ENCODE results near the gene HOXB4.

HOXB4 gene

GRCh38 chr17:48583708-48584222 is 5.6 kb upstream of the HOXB4 start:
- no peak for DNase-seq
- peaks cover 6% of the 10 kb centered on the region for H3K4me1 ChIP-seq (ENCODE audit: low read length)
- no peak for TF ChIP-seq EZH2phosphoT487 (IDR thresholded peaks at IDR 0.05; ENCODE audit: low read length)
- TF ChIP-seq EZH2 (optimal IDR thresholded peaks at IDR 0.05; ENCODE audit: low read depth, low read length) = no peak
- no peak for TF ChIP-seq CTCF (IDR thresholded peaks at IDR 0.05; ENCODE audit: low read length)
- H4K20me1 ChIP-seq (ENCODE audit: insufficient read depth, low read length) = no peaks in the 10 kb centered on the region
- peaks cover 9% of the 10 kb centered on the region; the same call in 1 of the 2 replicates for H3K27me3 ChIP-seq (replicated peaks; ENCODE audit: insufficient read depth, low read length)
- no peak overlapping the region for H3K4me3 ChIP-seq (ENCODE audit: low read length)
- H3K9me3 ChIP-seq (replicated peaks; ENCODE audit: insufficient read depth, low read length) = no peaks in the 10 kb centered on the region
- no peak overlapping the region for H3K4me2 ChIP-seq (ENCODE audit: low read depth, low read length)
- H2AFZ ChIP-seq (ENCODE audit: low read length) = no peak overlapping the region
- no peaks in the 10 kb centered on the region for H3K79me2 ChIP-seq (ENCODE audit: low read length)
- no peak overlapping the region for H3K27ac ChIP-seq (ENCODE audit: low read length)
- no peak overlapping the region for H3K9ac ChIP-seq (ENCODE audit: low read length)
- H3F3A ChIP-seq (ENCODE audit: insufficient read depth, low read length) = no peaks in the 10 kb centered on the region
- H3K36me3 ChIP-seq (replicated peaks; ENCODE audit: insufficient read depth, low read length) = no peaks in the 10 kb centered on the region
- H3K9me2 ChIP-seq (replicated peaks; ENCODE audit: insufficient read depth, low read length) = no peaks in the 10 kb centered on the region

- no peak for DNase-seq
- Histone ChIP-seq H3K36me3 (replicated peaks; ENCODE audit: insufficient read depth, low read length) (no peaks in the 10 kb centered on the region), H3F3A (ENCODE audit: insufficient read depth, low read length) (no peaks in the 10 kb centered on the region), H2AFZ (ENCODE audit: low read length) (no peak overlapping the region), H3K4me3 (ENCODE audit: low read length) (no peak overlapping the region), H3K4me2 (ENCODE audit: low read depth, low read length) (0 out of 2 replicates have a peak overlapping the region, but pooled peaks have one; percentile 63), H3K27me3 (replicated peaks; ENCODE audit: insufficient read depth, low read length) (no peaks in the 10 kb centered on the region), H3K9me2 (replicated peaks; ENCODE audit: insufficient read depth, low read length) (no peaks in the 10 kb centered on the region), H3K79me2 (ENCODE audit: low read length) (peaks cover under 1% of the 10 kb centered on the region; the same call in 1 of the 2 replicates), H4K20me1 (ENCODE audit: insufficient read depth, low read length) (no peaks in the 10 kb centered on the region), H3K27ac (ENCODE audit: low read length) (no peak overlapping the region), H3K9ac (ENCODE audit: low read length) (no peak overlapping the region), H3K9me3 (replicated peaks; ENCODE audit: insufficient read depth, low read length) (no peaks in the 10 kb centered on the region), H3K4me1 (ENCODE audit: low read length) (peaks cover 6% of the 10 kb centered on the region)
- TF ChIP-seq EZH2 (optimal IDR thresholded peaks at IDR 0.05; ENCODE audit: low read depth, low read length) (no peak), CTCF (IDR thresholded peaks at IDR 0.05; ENCODE audit: low read length) (no peak), EZH2phosphoT487 (IDR thresholded peaks at IDR 0.05; ENCODE audit: low read length) (no peak)
Observed at GRCh38 chr17:48582750-48583069, 4.6 kb upstream of the HOXB4 start.

GRCh38 chr17:48579760-48580554 is 1.8 kb upstream of the HOXB4 start:
- H3K27ac ChIP-seq (ENCODE audit: low read length) = no peak overlapping the region
- H4K20me1 ChIP-seq (ENCODE audit: insufficient read depth, low read length) = no peaks in the 10 kb centered on the region
- no peaks in the 10 kb centered on the region for H3K9me3 ChIP-seq (replicated peaks; ENCODE audit: insufficient read depth, low read length)
- no peak overlapping the region for H2AFZ ChIP-seq (ENCODE audit: low read length)
- TF ChIP-seq EZH2 (optimal IDR thresholded peaks at IDR 0.05; ENCODE audit: low read depth, low read length) = no peak
- no peak for TF ChIP-seq CTCF (IDR thresholded peaks at IDR 0.05; ENCODE audit: low read length)
- no peak for TF ChIP-seq EZH2phosphoT487 (IDR thresholded peaks at IDR 0.05; ENCODE audit: low read length)
- H3K4me3 ChIP-seq (ENCODE audit: low read length) = no peak overlapping the region
- H3K9ac ChIP-seq (ENCODE audit: low read length) = no peak overlapping the region
- H3K4me2 ChIP-seq (ENCODE audit: low read depth, low read length) = no peak overlapping the region
- no peak for DNase-seq
- H3K36me3 ChIP-seq (replicated peaks; ENCODE audit: insufficient read depth, low read length) = no peaks in the 10 kb centered on the region
- H3K9me2 ChIP-seq (replicated peaks; ENCODE audit: insufficient read depth, low read length) = no peaks in the 10 kb centered on the region
- peaks cover 8% of the 10 kb centered on the region for H3K4me1 ChIP-seq (ENCODE audit: low read length)
- peaks cover 12% of the 10 kb centered on the region for H3K79me2 ChIP-seq (ENCODE audit: low read length)
- no peaks in the 10 kb centered on the region for H3K27me3 ChIP-seq (replicated peaks; ENCODE audit: insufficient read depth, low read length)
- H3F3A ChIP-seq (ENCODE audit: insufficient read depth, low read length) = no peaks in the 10 kb centered on the region

All from MM.1S (cell line).